ENCODE measurements around the gene SLC5A12. TPM values are rescaled to one million over a fixed set of nuclear protein-coding genes. Genes with fewer than 3 reads are reported as not detected.
A peak's percentile ranks its signal among the peaks of the same experiment; 100 is the strongest.

The SLC5A12 gene
- total and polyA plus RNA-seq, 8 donors, result 0.08 to 0.70 (median 0.20) TPM; not detected in 3

GRCh38 chr11:26715133-26715532, 6.7 kb downstream of the SLC5A12 start:
- Histone ChIP-seq H3K4me3 (no peak overlapping the region), H3K36me3 (no peaks in the 10 kb centered on the region), H3K27ac (no peak overlapping the region), H3K4me1 (no peaks in the 10 kb centered on the region), H3K27me3 (no peaks in the 10 kb centered on the region), H3K9me3 (no peaks in the 10 kb centered on the region)
- ATAC-seq (no peak), DNase-seq (no peak)
- TF ChIP-seq, protein P1, sequence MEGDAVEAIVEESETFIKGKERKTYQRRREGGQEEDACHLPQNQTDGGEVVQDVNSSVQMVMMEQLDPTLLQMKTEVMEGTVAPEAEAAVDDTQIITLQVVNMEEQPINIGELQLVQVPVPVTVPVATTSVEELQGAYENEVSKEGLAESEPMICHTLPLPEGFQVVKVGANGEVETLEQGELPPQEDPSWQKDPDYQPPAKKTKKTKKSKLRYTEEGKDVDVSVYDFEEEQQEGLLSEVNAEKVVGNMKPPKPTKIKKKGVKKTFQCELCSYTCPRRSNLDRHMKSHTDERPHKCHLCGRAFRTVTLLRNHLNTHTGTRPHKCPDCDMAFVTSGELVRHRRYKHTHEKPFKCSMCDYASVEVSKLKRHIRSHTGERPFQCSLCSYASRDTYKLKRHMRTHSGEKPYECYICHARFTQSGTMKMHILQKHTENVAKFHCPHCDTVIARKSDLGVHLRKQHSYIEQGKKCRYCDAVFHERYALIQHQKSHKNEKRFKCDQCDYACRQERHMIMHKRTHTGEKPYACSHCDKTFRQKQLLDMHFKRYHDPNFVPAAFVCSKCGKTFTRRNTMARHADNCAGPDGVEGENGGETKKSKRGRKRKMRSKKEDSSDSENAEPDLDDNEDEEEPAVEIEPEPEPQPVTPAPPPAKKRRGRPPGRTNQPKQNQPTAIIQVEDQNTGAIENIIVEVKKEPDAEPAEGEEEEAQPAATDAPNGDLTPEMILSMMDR (IDR thresholded peaks at IDR 0.05), result no peak
- intact Hi-C loops (cut with DNase I), result no loop called here

GRCh38 chr11:26712497-26712896, 9.4 kb downstream of the SLC5A12 start:
- Histone ChIP-seq H3K36me3 (no peaks in the 10 kb centered on the region), H3K4me3 (no peak overlapping the region), H3K27ac (no peak overlapping the region), H3K27me3 (no peaks in the 10 kb centered on the region), H3K4me1 (no peaks in the 10 kb centered on the region), H3K9me3 (no peaks in the 10 kb centered on the region)
- intact Hi-C loops (cut with DNase I), result no loop called here
- ATAC-seq (no peak), DNase-seq (no peak)
- TF ChIP-seq, protein P1 (IDR thresholded peaks at IDR 0.05), result no peak

DNA sequence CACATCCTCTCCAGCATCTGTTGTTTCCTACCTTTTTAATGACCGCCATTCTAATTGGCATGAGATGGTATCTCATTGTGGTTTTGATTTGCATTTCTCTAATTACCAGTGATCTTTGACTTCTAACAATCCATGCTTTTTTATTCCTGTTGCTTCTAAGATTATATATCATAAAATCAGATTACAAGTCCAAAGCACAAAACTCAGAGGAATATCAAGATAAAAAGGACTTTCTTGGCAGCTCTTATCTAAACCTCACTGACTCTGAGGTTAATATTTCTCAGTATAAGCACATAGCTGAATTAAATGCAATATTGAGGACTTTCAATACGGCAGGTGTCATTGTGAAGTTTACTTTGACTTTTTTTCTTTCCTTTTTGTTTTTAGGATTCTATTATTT, 11.4 kb downstream of the SLC5A12 start:
- no peaks in the 10 kb centered on the region for H3K9me3 ChIP-seq
- no peaks in the 10 kb centered on the region for H3K36me3 ChIP-seq
- no peaks in the 10 kb centered on the region for H3K27me3 ChIP-seq
- ATAC-seq (no peak), DNase-seq (no peak)
- H3K4me3 ChIP-seq, result no peak overlapping the region
- H3K4me1 ChIP-seq, result no peaks in the 10 kb centered on the region
- H3K27ac ChIP-seq, result no peak overlapping the region
- intact Hi-C loops (cut with DNase I), result no loop called here
- TF ChIP-seq, protein P1 (IDR thresholded peaks at IDR 0.05), result no peak

DNA sequence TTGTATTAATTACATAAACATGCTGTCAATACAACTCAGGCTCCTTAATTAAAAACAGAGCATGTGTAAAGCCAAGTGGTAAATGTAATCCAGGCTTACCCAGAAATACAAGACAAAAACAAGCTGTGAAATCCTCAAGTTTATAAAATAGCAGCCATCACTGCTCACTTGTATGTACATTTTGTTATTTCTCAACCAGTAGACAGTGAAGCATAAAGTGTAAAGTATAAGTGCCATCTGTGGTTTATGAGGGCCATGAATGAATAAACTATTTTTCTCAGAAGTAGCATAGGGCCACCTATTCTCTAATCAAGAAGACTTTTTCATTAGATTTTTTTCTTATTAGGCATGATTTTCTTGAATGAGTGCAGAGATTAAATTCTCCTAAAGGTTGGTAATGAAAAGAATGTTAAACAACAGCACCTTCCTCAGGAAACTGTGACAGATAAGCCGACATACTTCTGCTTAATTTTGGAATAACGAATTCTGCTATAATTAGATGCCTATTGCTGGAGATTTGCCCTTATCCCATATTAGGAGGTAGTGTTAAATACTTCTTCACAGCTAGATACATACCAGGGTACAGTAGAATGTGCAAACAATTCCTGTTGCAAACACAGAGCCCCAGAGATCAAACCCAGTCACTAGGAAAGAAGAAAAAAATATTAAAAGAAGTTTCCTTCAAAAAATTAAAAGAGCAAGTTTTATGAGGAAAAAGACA, 13.0 kb downstream of the SLC5A12 start:
- Histone ChIP-seq H3K27ac (no peak overlapping the region), H3K9me3 (no peaks in the 10 kb centered on the region), H3K36me3 (no peaks in the 10 kb centered on the region), H3K27me3 (no peaks in the 10 kb centered on the region), H3K4me3 (no peak overlapping the region), H3K4me1 (no peaks in the 10 kb centered on the region)
- peak; percentile 22 for ATAC-seq
- DNase-seq, result peak in 2 of 4 donors; percentile 60 to 71
- TF ChIP-seq, protein P1 (IDR thresholded peaks at IDR 0.05), result no peak
- intact Hi-C loops (cut with DNase I), result no loop called here

DNA sequence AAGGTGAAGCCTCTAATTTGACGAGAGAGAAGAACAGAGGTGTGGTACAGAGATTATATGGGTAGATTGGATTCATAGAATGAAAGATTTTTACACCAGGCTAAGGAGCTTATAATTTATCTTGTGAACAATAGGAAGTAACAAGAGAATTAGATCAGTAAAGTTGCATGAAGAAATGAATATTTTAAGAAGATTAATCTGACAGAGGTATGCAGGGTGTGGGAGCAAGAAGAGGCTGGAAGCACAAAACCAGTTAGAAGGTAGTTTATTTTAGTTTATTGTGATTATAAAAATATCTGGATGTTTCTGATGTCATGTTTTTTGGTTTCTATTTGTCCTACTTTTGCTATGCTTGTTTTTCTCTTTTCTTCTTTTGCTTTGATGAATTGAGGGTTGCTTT, 15.7 kb downstream of the SLC5A12 start:
- H3K9me3 ChIP-seq, result no peaks in the 10 kb centered on the region
- H3K36me3 ChIP-seq, result no peaks in the 10 kb centered on the region
- no peaks in the 10 kb centered on the region for H3K4me1 ChIP-seq
- no peak overlapping the region for H3K4me3 ChIP-seq
- TF ChIP-seq, protein P1 (IDR thresholded peaks at IDR 0.05), result no peak
- DNase-seq (no peak), ATAC-seq (no peak)
- intact Hi-C loops (cut with DNase I), result no loop called here
- H3K27ac ChIP-seq, result no peak overlapping the region
- H3K27me3 ChIP-seq, result no peaks in the 10 kb centered on the region

Measured in left lung (tissue), 10 donors.